ENCODE results near the gene TEX264.
"Not testable (repeated sequence)": the region's sequence is repeated elsewhere in the genome, so short reads cannot be mapped to it uniquely, and the experiment has no call there.

The TEX264 gene

DNA sequence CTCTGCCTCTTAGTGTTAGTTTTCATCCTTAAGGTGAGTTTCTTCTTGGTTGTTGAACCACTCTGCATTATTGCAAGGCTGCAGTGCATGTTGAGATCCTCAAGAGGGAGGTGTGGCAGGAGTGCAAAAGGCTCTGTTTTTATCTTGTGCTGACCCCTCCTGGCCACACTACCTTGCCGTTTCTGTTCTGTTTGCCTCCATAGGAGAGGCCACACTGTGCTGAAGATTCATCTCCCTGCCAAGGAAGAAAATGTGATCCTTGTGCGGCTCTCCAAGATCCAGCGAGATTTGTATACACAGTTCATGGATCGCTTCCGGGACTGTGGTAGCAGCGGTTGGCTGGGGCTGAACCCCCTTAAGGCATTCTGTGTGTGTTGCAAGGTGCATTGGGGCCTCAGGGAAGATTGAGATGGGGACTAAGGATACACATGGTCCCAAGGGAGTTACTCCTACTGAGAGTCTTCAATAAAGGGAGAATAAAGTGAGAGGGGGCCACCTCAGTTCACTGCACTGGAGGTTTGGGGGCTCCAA lies 33.0 kb upstream of the TEX264 start:
- Histone ChIP-seq H3K4me3 (ENCODE audit: low read depth, low read length) (no peak overlapping the region), H3K27me3 (ENCODE audit: insufficient read depth, low read depth, severe bottlenecking) (no peaks in the 10 kb centered on the region), H3K27ac (no peak overlapping the region), H3K36me3 (peaks cover 81% of the 10 kb centered on the region), H3K9me3 (ENCODE audit: severe bottlenecking) (no peaks in the 10 kb centered on the region)
- peak; percentile 76 for DNase-seq
- peak; percentile 97 for TF ChIP-seq CTCF (IDR thresholded peaks at IDR 0.05; ENCODE audit: low read depth, low read length)

DNA sequence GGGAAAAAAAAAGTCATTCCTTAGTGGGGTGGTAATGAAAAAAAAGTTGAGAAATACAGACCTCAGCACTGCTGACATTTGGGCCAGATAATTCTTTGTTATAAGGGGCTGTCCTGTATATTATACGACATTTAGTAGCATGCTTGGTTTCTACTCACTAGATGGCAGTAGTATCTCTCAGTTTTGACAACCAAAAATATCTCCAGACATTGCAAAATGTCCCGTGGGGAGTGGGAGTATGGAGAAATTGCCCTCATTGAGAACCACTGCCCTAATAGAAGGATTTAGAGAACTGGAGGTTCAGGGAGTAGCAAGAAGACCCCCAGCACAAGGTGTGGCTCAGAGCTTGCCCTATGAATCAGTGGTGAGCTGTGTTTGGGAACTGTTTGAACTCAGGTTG lies 28.6 kb upstream of the TEX264 start:
- H3K9me3 ChIP-seq (ENCODE audit: severe bottlenecking), result peaks cover 2% of the 10 kb centered on the region
- H3K4me3 ChIP-seq (ENCODE audit: low read depth, low read length), result no peak overlapping the region
- H3K27me3 ChIP-seq (ENCODE audit: insufficient read depth, low read depth, severe bottlenecking), result no peaks in the 10 kb centered on the region
- peaks cover 91% of the 10 kb centered on the region for H3K36me3 ChIP-seq
- TF ChIP-seq CTCF (IDR thresholded peaks at IDR 0.05; ENCODE audit: low read depth, low read length), result peak; percentile 13; the same call in 1 of the 2 replicates
- no peak overlapping the region for H3K27ac ChIP-seq
- no peak for DNase-seq

DNA sequence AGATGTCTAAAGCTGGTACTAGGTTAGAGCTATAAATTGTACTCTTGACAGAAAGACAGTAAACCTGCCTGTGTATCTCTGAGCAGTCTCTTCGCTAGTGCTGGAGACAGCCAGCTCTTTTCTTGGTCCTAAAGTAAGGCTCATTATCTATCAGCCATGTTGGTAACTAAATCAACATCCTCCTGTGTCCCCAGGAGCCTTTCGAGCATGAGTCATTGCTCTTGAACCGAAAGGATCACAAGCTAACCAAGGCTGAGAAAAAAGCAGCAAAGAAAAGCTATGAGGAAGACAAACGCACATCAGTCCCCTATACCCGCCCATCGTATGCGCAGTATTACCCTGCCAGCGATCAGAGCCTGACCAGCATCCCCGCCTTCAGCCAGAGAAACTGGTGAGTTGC lies 25.0 kb upstream of the TEX264 start:
- Histone ChIP-seq H3K4me3 (ENCODE audit: low read depth, low read length) (no peak overlapping the region), H3K27me3 (ENCODE audit: insufficient read depth, low read depth, severe bottlenecking) (no peaks in the 10 kb centered on the region), H3K36me3 (peaks cover 80% of the 10 kb centered on the region), H3K9me3 (ENCODE audit: severe bottlenecking) (peaks cover 8% of the 10 kb centered on the region), H3K27ac (no peak overlapping the region)
- DNase-seq, result no peak
- TF ChIP-seq CTCF (IDR thresholded peaks at IDR 0.05; ENCODE audit: low read depth, low read length), result no peak

DNA sequence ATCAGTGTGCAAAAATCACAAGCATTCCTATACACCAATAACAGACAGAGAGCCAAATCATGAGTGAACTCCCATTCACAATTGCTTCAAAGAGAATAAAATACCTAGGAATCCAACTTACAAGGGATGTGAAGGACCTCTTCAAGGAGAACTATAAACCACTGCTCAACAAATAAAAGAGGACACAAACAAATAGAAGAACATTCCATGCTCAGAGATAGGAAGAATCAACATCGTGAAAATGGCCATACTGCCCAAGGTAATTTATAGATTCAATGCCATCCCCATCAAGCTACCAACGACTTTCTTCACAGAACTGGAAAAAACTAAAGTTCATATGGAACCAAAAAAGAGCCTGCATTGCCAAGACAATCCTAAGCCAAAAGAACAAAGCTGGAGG lies 18.9 kb upstream of the TEX264 start:
- H3K27me3 ChIP-seq (ENCODE audit: insufficient read depth, low read depth, severe bottlenecking); H3K27ac ChIP-seq; H3K4me3 ChIP-seq (ENCODE audit: low read depth, low read length); H3K9me3 ChIP-seq (ENCODE audit: severe bottlenecking); DNase-seq: not testable (repeated sequence)
- peaks cover 36% of the 10 kb centered on the region for H3K36me3 ChIP-seq

DNA sequence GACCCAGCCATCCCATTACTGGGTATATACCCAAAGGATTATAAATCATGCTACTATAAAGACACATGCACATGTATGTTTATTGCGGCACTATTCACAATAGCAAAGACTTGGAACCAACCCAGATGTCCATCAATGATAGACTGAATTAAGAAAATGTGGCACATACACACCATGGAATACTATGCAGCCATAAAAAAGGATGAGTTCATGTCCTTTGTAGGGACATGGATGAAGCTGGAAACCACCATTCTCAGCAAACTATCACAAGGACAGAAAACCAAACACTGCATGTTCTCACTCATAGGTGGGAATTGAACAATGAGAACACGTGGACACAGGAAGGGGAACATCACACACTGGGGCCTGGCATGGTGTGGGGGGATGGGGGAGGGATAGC lies 17.6 kb upstream of the TEX264 start:
- not testable (repeated sequence) for H3K4me3 ChIP-seq (ENCODE audit: low read depth, low read length); DNase-seq; H3K9me3 ChIP-seq (ENCODE audit: severe bottlenecking); H3K27me3 ChIP-seq (ENCODE audit: insufficient read depth, low read depth, severe bottlenecking); H3K27ac ChIP-seq
- H3K36me3 ChIP-seq, result peaks cover 31% of the 10 kb centered on the region

DNA sequence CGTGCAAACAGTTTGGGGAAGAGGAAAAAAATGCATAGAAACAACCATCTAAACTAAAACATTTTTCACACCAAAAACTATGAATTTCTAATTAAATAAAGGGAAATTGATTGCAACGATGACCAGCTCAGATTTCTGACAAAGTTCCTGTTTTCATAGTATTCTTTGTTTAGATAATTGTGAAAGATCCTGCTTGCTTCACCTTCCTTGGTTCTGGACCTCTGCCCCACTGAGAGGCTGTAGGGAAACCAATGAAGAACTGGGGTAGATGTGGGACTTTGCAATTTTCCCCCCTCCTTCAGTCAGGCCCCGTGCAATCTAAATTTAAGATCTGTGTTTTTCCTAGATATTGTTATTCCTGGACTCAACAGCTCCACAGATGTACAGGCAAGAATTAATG lies 13.8 kb upstream of the TEX264 start:
- peaks cover 45% of the 10 kb centered on the region for H3K36me3 ChIP-seq
- DNase-seq, result no peak
- no peaks in the 10 kb centered on the region for H3K9me3 ChIP-seq (ENCODE audit: severe bottlenecking)
- no peak overlapping the region for H3K27ac ChIP-seq
- no peak for TF ChIP-seq CTCF (IDR thresholded peaks at IDR 0.05; ENCODE audit: low read depth, low read length)
- H3K27me3 ChIP-seq (ENCODE audit: insufficient read depth, low read depth, severe bottlenecking), result no peaks in the 10 kb centered on the region
- no peak overlapping the region for H3K4me3 ChIP-seq (ENCODE audit: low read depth, low read length)

GRCh38 chr3:51659942-51660341 lies 11.1 kb upstream of the TEX264 start:
- no peak for DNase-seq
- Histone ChIP-seq H3K9me3 (ENCODE audit: severe bottlenecking) (no peaks in the 10 kb centered on the region), H3K36me3 (peaks cover 55% of the 10 kb centered on the region), H3K27me3 (ENCODE audit: insufficient read depth, low read depth, severe bottlenecking) (no peaks in the 10 kb centered on the region), H3K4me3 (ENCODE audit: low read depth, low read length) (no peak overlapping the region), H3K27ac (no peak overlapping the region)
- no peak for TF ChIP-seq CTCF (IDR thresholded peaks at IDR 0.05; ENCODE audit: low read depth, low read length)
